IMR-90 (cell line): ENCODE results near the gene GBF1. TPM values are rescaled to one million over a fixed set of nuclear protein-coding genes. Genes with fewer than 3 reads are reported as not detected.

Experiments used
- ATAC-seq: fragments of 200-7000 bp; cut with Tn5 transposase; 2 replicates; pipeline ENCODE4 v1.9.1; 2020; ENCODE audit warnings: low read depth, mild to moderate bottlenecking, moderate library complexity
- BruUV-seq: library from RNA; stranded (reverse); fragments of 400-500 nt; replicated peaks from 2 replicates; lab custom pipeline; 2021; lab: Mats Ljungman, UMichigan
- CTCF ChIA-PET: fragments of 300-600 bp; formaldehyde crosslinking; extraction: SDS; loops from one replicate; lab custom pipeline; 2021; ENCODE audit warnings: antibody characterized with exemption; lab: Yijun Ruan, JAX
- POLR2A ChIA-PET: fragments of 300-600 bp; sonication (Branson Sonifier 250); formaldehyde crosslinking; loops from one replicate; lab custom pipeline; 2022; ENCODE audit warnings: antibody characterized with exemption; ENCODE audit not compliant: unreplicated experiment; lab: Charles Lee
- DNase-seq: peaks from one replicate; pipeline ENCODE4 v3.0.0; 2013
- H2AFZ ChIP-seq: replicated peaks from 2 replicates; pipeline ENCODE3; 2013; ENCODE audit warnings: low read length, mild to moderate bottlenecking; ENCODE audit not compliant: poor library complexity
- H2AK5ac ChIP-seq: 2 replicates; pipeline ENCODE4 v1.6.1; 2013; ENCODE audit warnings: low read depth, low read length, inconsistent platforms
- H2AK9ac ChIP-seq: replicated peaks from 2 replicates; pipeline ENCODE3; 2013; ENCODE audit warnings: mild to moderate bottlenecking, low read depth, low read length, moderate library complexity; ENCODE audit not compliant: poor library complexity
- H2BK120ac ChIP-seq: 2 replicates; pipeline ENCODE4 v1.6.1; 2013; ENCODE audit warnings: low read depth, low read length, inconsistent platforms
- H2BK15ac ChIP-seq: 3 replicates; pipeline ENCODE4 v1.6.1; 2013; ENCODE audit warnings: low read depth, low read length, inconsistent platforms
- H2BK20ac ChIP-seq: 2 replicates; pipeline ENCODE4 v1.6.1; 2013; ENCODE audit warnings: low read depth, mild to moderate bottlenecking, inconsistent platforms, low read length, moderate library complexity
- H2BK5ac ChIP-seq: 2 replicates; pipeline ENCODE4 v1.6.1; 2013; ENCODE audit warnings: mild to moderate bottlenecking, low read depth, low read length, inconsistent platforms; ENCODE audit not compliant: poor library complexity, severe bottlenecking
- H3K14ac ChIP-seq: replicated peaks from 2 replicates; pipeline ENCODE4 v1.6.1; 2013; ENCODE audit warnings: low read depth, low read length, inconsistent platforms
- H3K18ac ChIP-seq: 2 replicates; pipeline ENCODE4 v1.6.1; 2013; ENCODE audit warnings: low read depth, low read length, control low read depth
- H3K23ac ChIP-seq: 2 replicates; pipeline ENCODE4 v1.6.1; 2013; ENCODE audit warnings: low read depth, low read length, inconsistent platforms
- H3K27ac ChIP-seq: 2 replicates; pipeline ENCODE4 v1.5.1; 2013; ENCODE audit warnings: mild to moderate bottlenecking, control low read depth, low read length; ENCODE audit not compliant: insufficient read depth
- H3K27me3 ChIP-seq: 2 replicates; pipeline ENCODE4 v1.6.1; 2013; ENCODE audit warnings: low read length; ENCODE audit not compliant: control insufficient read depth, insufficient read depth
- H3K36me3 ChIP-seq: 2 replicates; pipeline ENCODE4 v1.6.1; 2013; ENCODE audit warnings: low read length, mixed read lengths; ENCODE audit not compliant: control insufficient read depth, insufficient read depth
- H3K4ac ChIP-seq: 2 replicates; pipeline ENCODE4 v1.6.1; 2013; ENCODE audit warnings: low read depth, low read length, inconsistent platforms
- H3K4me1 ChIP-seq: 2 replicates; pipeline ENCODE4 v1.6.1; 2013; ENCODE audit warnings: low read length, mixed read lengths; ENCODE audit not compliant: control insufficient read depth, insufficient read depth
- H3K4me2 ChIP-seq: 2 replicates; pipeline ENCODE4 v1.6.1; 2013; ENCODE audit warnings: low read depth, mild to moderate bottlenecking, control low read depth, low read length, moderate library complexity
- H3K4me3 ChIP-seq: 2 replicates; pipeline ENCODE4 v1.5.1; 2013; ENCODE audit warnings: low read depth, mild to moderate bottlenecking, control low read depth, low read length, moderate library complexity; ENCODE audit not compliant: insufficient read depth
- H3K56ac ChIP-seq: 2 replicates; pipeline ENCODE4 v1.6.1; 2013; ENCODE audit warnings: low read length, inconsistent platforms; ENCODE audit not compliant: insufficient read depth; ENCODE audit errors: extremely low read depth
- H3K79me1 ChIP-seq, 2 experiments: 2 replicates each; pipeline ENCODE4 v1.6.1; 2013; ENCODE audit warnings: low read length in 2 of 2, inconsistent platforms in 1 of 2, low read depth in 1 of 2
- H3K9ac ChIP-seq: 2 replicates; pipeline ENCODE4 v1.6.1; 2013; ENCODE audit warnings: low read depth, low read length, control low read depth
- H3K9me1 ChIP-seq: 2 replicates; pipeline ENCODE4 v1.6.1; 2013; ENCODE audit warnings: low read length, inconsistent platforms; ENCODE audit not compliant: insufficient read depth
- H3K9me3 ChIP-seq: 2 replicates; pipeline ENCODE4 v1.6.1; 2013; ENCODE audit warnings: low read length; ENCODE audit not compliant: control insufficient read depth, insufficient read depth
- H4K20me1 ChIP-seq: 2 replicates; pipeline ENCODE4 v1.6.1; 2013; ENCODE audit warnings: low read length, inconsistent platforms; ENCODE audit not compliant: insufficient read depth
- H4K5ac ChIP-seq: 2 replicates; pipeline ENCODE4 v1.6.1; 2013; ENCODE audit warnings: mild to moderate bottlenecking, low read depth, low read length, control low read depth
- H4K8ac ChIP-seq, 2 experiments: 2 replicates each; pipeline ENCODE4 v1.6.1; 2013; ENCODE audit warnings: low read depth in 2 of 2, low read length in 2 of 2, control low read depth in 1 of 2, inconsistent platforms in 1 of 2
- H4K91ac ChIP-seq: 2 replicates; pipeline ENCODE4 v1.6.1; 2013; ENCODE audit warnings: low read depth, low read length, inconsistent platforms; ENCODE audit not compliant: insufficient read depth
- CEBPB ChIP-seq: IDR thresholded peaks from 2 replicates; pipeline ENCODE4 v1.6.1; 2012; ENCODE audit warnings: low read depth, low read length, improper control_type of control experiment
- RFX5 ChIP-seq: IDR thresholded peaks from 2 replicates; pipeline ENCODE4 v1.8.0; 2012; ENCODE audit warnings: low read depth, mild to moderate bottlenecking, low read length, moderate library complexity
- WGBS, 2 experiments: methylation state at CpG; one replicate each; pipeline versions ENCODE4 v1.1.5 to v1.1.7; 2013; ENCODE audit warnings: missing lambda C conversion rate in 2 of 2; ENCODE audit not compliant: insufficient read length in 1 of 2; ENCODE audit errors: extremely low coverage in 2 of 2; 5-methylcytosine and 5-hydroxymethylcytosine counted together
- dilution Hi-C: fragments of 300-500 bp; cut with HindIII; formaldehyde crosslinking; loops from one replicate; pipeline ENCODE4 v1.14.3; 2018; ENCODE audit warnings: low sequenced_read_pairs; ENCODE audit not compliant: unreplicated experiment
- in situ Hi-C: fragments of 300-500 bp; cut with MboI; formaldehyde crosslinking; loops from 3 replicates; pipeline ENCODE4 v1.14.3; 2019; ENCODE audit warnings: low sequenced_read_pairs, inconsistent platforms, mixed read lengths
- intact Hi-C: fragments of 100-400 bp; cut with micrococcal nuclease; formaldehyde crosslinking; loops from 2 replicates; pipeline ENCODE4 v1.10.0; 2022
- polyA plus RNA-seq, 3 experiments: library from polyadenylated mRNA; depleted of rRNA; stranded (reverse); fragments of >200 nt; gene quantifications; 2 replicates each; pipeline ENCODE4 v1.2.3, GENCODE V29; 2012; ENCODE audit warnings: low replicate concordance in 1 of 3
- total RNA-seq: library from RNA; depleted of rRNA; stranded (reverse); fragments of >200 nt; gene quantifications from 2 replicates; pipeline ENCODE4 v1.2.3, GENCODE V29; 2012

GBF1 gene
- total and polyA plus RNA-seq, 2 of the 4 experiments (the other 2 are of a cell fraction): 38.7 to 40.1 TPM

- CTCF ChIA-PET: interaction anchor here (0.7 to 1.7 kb wide), 5 partner anchors 9 to 101 kb away, joined by 3 to 8 read pairs (median 4); no protein-coding TSS in a partner anchor
- in situ Hi-C loops: no loop called here
- H4K5ac ChIP-seq: peak overlapping the region; percentile 13; the same call in 1 of the 2 replicates
- no peak overlapping the region for H3K4me3 ChIP-seq
- no peak overlapping the region for H2AK5ac ChIP-seq
- POLR2A ChIA-PET: no interaction called here
- H4K20me1 ChIP-seq: no peaks in the 10 kb centered on the region; the same call in 1 of the 2 replicates
- intact Hi-C loops: no loop called here
- H3K4ac ChIP-seq: no peak overlapping the region
- H3K14ac ChIP-seq: no peak overlapping the region
- no peak overlapping the region for H4K91ac ChIP-seq
- no peaks in the 10 kb centered on the region for H3K9me3 ChIP-seq
- no peaks in the 10 kb centered on the region for H3K9me1 ChIP-seq
- H3K79me1 ChIP-seq: no peaks in the 10 kb centered on the region
- no peak overlapping the region for H3K27ac ChIP-seq
- no TSS peak for BruUV-seq
- peaks cover 33% of the 10 kb centered on the region for H3K36me3 ChIP-seq
- H3K4me2 ChIP-seq: no peak overlapping the region
- H3K4me1 ChIP-seq: peaks cover 3% of the 10 kb centered on the region; the same call in 1 of the 2 replicates
- peak; percentile 40 for DNase-seq
- no peak overlapping the region for H2AK9ac ChIP-seq
- no peak overlapping the region for H2BK120ac ChIP-seq
- dilution Hi-C loops: no loop called here
- TF ChIP-seq RFX5 (no peak), CEBPB (peak; percentile 70)
- peak; percentile 82 for ATAC-seq
- no peak overlapping the region for H3K9ac ChIP-seq
- no peak overlapping the region for H4K8ac ChIP-seq
- no peak overlapping the region for H3K18ac ChIP-seq
- no peak overlapping the region for H3K23ac ChIP-seq
- no peaks in the 10 kb centered on the region for H3K27me3 ChIP-seq
- no peak overlapping the region for H3K56ac ChIP-seq
- no peak overlapping the region for H2BK5ac ChIP-seq
- no peak overlapping the region for H2BK20ac ChIP-seq
- no peak overlapping the region for H2AFZ ChIP-seq
- 80% methylated on average over 1 of the region's 4 CpGs; no CpG with 5 or more reads in 1 of the 2 experiments for WGBS, 2 experiments
- H2BK15ac ChIP-seq: no peak overlapping the region
Measured at GRCh38 chr10:102384606-102385429, 139.5 kb downstream of the GBF1 start.
